Measurements from ENCODE around the gene CPSF4L.

DNA sequence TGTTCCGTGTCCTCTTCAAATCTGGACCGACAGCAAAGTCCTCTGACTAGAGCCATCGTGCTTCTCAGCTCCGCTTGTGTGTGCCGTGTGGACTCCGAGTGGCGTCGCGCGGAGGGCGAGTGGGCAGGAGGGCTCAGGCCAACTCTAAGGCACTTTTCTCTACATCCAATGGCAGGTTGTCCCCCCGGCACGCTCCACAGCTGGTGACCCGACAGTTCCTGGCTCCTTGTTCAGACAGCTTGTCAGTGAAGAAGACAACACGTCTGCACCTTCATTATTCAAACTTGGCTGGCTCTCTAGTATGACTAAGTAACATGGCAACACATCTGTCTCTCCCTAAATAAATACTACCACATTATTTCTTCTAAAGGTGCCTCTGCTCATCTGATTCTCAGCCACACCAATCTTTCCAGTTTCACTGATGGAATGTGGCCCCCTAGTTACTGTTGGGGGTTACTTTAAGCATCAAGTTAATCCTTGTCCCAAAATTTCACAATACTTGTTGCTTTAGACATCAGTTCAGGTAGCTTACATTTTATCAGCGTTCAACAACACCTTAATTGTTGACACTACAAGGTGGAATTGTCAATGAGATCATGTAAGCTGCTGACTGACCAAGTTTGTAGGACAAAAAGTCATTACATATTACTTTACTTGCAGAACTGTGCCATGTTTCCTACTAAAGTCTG, 53.4 kb downstream of the CPSF4L start:
- TF ChIP-seq, protein P1, sequence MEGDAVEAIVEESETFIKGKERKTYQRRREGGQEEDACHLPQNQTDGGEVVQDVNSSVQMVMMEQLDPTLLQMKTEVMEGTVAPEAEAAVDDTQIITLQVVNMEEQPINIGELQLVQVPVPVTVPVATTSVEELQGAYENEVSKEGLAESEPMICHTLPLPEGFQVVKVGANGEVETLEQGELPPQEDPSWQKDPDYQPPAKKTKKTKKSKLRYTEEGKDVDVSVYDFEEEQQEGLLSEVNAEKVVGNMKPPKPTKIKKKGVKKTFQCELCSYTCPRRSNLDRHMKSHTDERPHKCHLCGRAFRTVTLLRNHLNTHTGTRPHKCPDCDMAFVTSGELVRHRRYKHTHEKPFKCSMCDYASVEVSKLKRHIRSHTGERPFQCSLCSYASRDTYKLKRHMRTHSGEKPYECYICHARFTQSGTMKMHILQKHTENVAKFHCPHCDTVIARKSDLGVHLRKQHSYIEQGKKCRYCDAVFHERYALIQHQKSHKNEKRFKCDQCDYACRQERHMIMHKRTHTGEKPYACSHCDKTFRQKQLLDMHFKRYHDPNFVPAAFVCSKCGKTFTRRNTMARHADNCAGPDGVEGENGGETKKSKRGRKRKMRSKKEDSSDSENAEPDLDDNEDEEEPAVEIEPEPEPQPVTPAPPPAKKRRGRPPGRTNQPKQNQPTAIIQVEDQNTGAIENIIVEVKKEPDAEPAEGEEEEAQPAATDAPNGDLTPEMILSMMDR (IDR thresholded peaks at IDR 0.05) = no peak
- TF ChIP-seq POLR2A (IDR thresholded peaks at IDR 0.05) (no peak), EP300 (IDR thresholded peaks at IDR 0.05) (no peak)

All from ovary (tissue), 3 donors.